ENCODE measurements around the gene ECD. TPM values are rescaled to one million over a fixed set of nuclear protein-coding genes. Genes with fewer than 3 reads are reported as not detected.

The ECD gene
- total RNA-seq, 1 donor from 2014 or later: 35.6 TPM

DNA sequence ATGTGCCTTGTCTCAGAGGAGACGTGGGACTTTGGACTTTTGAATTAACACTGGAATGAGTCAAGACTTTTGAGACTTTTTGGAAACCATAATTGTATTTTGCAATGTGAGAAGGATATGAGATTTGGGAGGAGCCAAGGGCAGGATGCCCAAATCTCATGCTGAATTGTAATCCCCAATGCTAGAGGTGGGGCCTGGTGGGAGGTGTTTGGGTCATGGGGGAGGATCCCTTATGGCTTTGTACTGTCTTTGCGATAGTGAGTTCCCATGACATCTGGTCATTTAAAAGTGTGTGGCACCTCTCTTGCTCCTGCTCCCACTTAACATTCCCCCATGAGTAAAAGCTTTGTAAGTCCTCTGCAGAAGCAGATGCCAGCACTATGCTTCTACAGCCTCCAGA is 40.1 kb upstream of the ECD start:
- no peak overlapping the region for H3K4me3 Mint-ChIP-seq (ENCODE audit: unreplicated experiment)
- no peak overlapping the region for H3K27ac Mint-ChIP-seq (ENCODE audit: unreplicated experiment)
- peaks cover 10% of the 10 kb centered on the region for H3K9me3 Mint-ChIP-seq (ENCODE audit: unreplicated experiment)
- FAIRE-seq (no peak), DNase-seq (ENCODE audit: low read depth) (no peak)
- H3K79me2 ChIP-seq (ENCODE audit: insufficient read depth, low read length): no peaks in the 10 kb centered on the region
- peaks cover 10% of the 10 kb centered on the region for H3K36me3 Mint-ChIP-seq (ENCODE audit: low read depth, unreplicated experiment)
- H3K4me3 ChIP-seq (ENCODE audit: insufficient read depth, low read depth, low read length): no peak overlapping the region
- H3K27me3 ChIP-seq (ENCODE audit: insufficient read depth, low read length): no peaks in the 10 kb centered on the region
- H3K9ac ChIP-seq (ENCODE audit: low read length): no peak overlapping the region
- no peak overlapping the region for H3K4me2 ChIP-seq (ENCODE audit: low read length)
- H3K27ac ChIP-seq (ENCODE audit: low read depth, low read length): no peak overlapping the region
- no peaks in the 10 kb centered on the region for H3K4me1 ChIP-seq (ENCODE audit: insufficient read depth, low read length)
- H4K20me1 ChIP-seq (ENCODE audit: insufficient read depth, low read length): no peaks in the 10 kb centered on the region
- no peak overlapping the region for H2AFZ ChIP-seq (ENCODE audit: low read depth, low read length)
- H3K36me3 ChIP-seq (ENCODE audit: insufficient read depth, low read length): no peaks in the 10 kb centered on the region
- peaks cover 2% of the 10 kb centered on the region for H3K9me3 ChIP-seq (ENCODE audit: insufficient read depth, low read depth, low read length)
- no peaks in the 10 kb centered on the region for H3K27me3 Mint-ChIP-seq (ENCODE audit: low read depth, unreplicated experiment)
- no peak for TF ChIP-seq EZH2 (IDR thresholded peaks at IDR 0.05; ENCODE audit: insufficient read depth, low read length)
- TF ChIP-seq, protein P1, sequence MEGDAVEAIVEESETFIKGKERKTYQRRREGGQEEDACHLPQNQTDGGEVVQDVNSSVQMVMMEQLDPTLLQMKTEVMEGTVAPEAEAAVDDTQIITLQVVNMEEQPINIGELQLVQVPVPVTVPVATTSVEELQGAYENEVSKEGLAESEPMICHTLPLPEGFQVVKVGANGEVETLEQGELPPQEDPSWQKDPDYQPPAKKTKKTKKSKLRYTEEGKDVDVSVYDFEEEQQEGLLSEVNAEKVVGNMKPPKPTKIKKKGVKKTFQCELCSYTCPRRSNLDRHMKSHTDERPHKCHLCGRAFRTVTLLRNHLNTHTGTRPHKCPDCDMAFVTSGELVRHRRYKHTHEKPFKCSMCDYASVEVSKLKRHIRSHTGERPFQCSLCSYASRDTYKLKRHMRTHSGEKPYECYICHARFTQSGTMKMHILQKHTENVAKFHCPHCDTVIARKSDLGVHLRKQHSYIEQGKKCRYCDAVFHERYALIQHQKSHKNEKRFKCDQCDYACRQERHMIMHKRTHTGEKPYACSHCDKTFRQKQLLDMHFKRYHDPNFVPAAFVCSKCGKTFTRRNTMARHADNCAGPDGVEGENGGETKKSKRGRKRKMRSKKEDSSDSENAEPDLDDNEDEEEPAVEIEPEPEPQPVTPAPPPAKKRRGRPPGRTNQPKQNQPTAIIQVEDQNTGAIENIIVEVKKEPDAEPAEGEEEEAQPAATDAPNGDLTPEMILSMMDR (IDR thresholded peaks at IDR 0.05; ENCODE audit: insufficient read depth, low read depth, low read length): no peak
- peaks cover 3% of the 10 kb centered on the region for H3K4me1 Mint-ChIP-seq (ENCODE audit: low read depth, unreplicated experiment)

DNA sequence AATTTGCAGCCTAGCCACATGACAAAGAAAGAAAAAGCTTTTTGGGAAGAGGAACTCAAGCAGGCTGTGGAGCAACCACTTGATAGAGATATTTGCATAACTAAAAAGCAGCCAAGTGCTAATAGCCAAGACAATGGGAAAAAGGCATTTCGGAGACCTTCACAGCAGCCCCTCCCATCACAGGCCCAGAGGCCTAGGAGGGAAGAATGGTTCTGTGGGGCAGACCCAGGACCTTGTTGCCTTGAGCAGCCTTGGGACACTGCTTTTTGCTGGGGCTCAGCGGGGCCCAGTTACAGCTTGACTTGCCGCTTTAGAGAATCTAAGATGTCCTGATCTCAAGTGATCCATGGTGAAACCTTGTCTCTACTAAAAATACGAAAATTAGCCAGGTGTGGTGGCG is 38.6 kb upstream of the ECD start:
- Mint-ChIP-seq H3K27me3 (ENCODE audit: low read depth, unreplicated experiment) (no peaks in the 10 kb centered on the region), H3K36me3 (ENCODE audit: low read depth, unreplicated experiment) (peaks cover 10% of the 10 kb centered on the region), H3K27ac (ENCODE audit: unreplicated experiment) (no peak overlapping the region), H3K9me3 (ENCODE audit: unreplicated experiment) (peaks cover 10% of the 10 kb centered on the region), H3K4me3 (ENCODE audit: unreplicated experiment) (no peak overlapping the region), H3K4me1 (ENCODE audit: low read depth, unreplicated experiment) (no peaks in the 10 kb centered on the region)
- H3K9me3 ChIP-seq (ENCODE audit: insufficient read depth, low read depth, low read length): peaks cover 2% of the 10 kb centered on the region
- DNase-seq (ENCODE audit: low read depth) (no peak), FAIRE-seq (no peak)
- no peak overlapping the region for H3K27ac ChIP-seq (ENCODE audit: low read depth, low read length)
- H3K4me2 ChIP-seq (ENCODE audit: low read length): no peak overlapping the region
- no peaks in the 10 kb centered on the region for H3K27me3 ChIP-seq (ENCODE audit: insufficient read depth, low read length)
- no peaks in the 10 kb centered on the region for H3K4me1 ChIP-seq (ENCODE audit: insufficient read depth, low read length)
- TF ChIP-seq, protein P1 (IDR thresholded peaks at IDR 0.05; ENCODE audit: insufficient read depth, low read depth, low read length): no peak
- TF ChIP-seq EZH2 (IDR thresholded peaks at IDR 0.05; ENCODE audit: insufficient read depth, low read length): no peak
- no peaks in the 10 kb centered on the region for H4K20me1 ChIP-seq (ENCODE audit: insufficient read depth, low read length)
- H3K36me3 ChIP-seq (ENCODE audit: insufficient read depth, low read length): no peaks in the 10 kb centered on the region
- H3K4me3 ChIP-seq (ENCODE audit: insufficient read depth, low read depth, low read length): no peak overlapping the region
- H3K79me2 ChIP-seq (ENCODE audit: insufficient read depth, low read length): no peaks in the 10 kb centered on the region
- no peak overlapping the region for H3K9ac ChIP-seq (ENCODE audit: low read length)
- no peak overlapping the region for H2AFZ ChIP-seq (ENCODE audit: low read depth, low read length)

DNA sequence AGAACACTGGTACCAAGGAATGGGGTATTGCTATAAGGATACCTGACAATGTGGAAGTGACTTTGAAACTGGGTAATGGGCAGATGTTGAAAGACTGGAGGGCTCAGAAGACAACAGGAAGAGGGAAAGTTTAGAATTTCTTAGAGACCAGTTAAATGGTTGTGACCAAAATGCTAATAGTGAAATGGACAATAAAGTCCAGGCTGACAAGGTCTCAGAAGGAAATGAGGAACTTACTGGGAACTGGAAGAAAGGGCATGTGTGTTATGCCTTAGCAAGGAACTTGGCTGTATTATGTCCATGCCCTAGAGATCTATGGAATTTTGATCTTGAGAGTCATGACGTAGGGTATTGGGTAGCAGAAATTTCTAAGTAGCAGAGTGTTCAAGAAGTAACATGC is 38.1 kb upstream of the ECD start:
- Histone ChIP-seq H3K27me3 (ENCODE audit: insufficient read depth, low read length) (no peaks in the 10 kb centered on the region), H3K4me2 (ENCODE audit: low read length) (no peak overlapping the region), H3K36me3 (ENCODE audit: insufficient read depth, low read length) (no peaks in the 10 kb centered on the region), H3K27ac (ENCODE audit: low read depth, low read length) (no peak overlapping the region), H3K4me1 (ENCODE audit: insufficient read depth, low read length) (no peaks in the 10 kb centered on the region), H3K4me3 (ENCODE audit: insufficient read depth, low read depth, low read length) (no peak overlapping the region), H3K9me3 (ENCODE audit: insufficient read depth, low read depth, low read length) (peaks cover 2% of the 10 kb centered on the region), H4K20me1 (ENCODE audit: insufficient read depth, low read length) (no peaks in the 10 kb centered on the region), H3K79me2 (ENCODE audit: insufficient read depth, low read length) (no peaks in the 10 kb centered on the region), H2AFZ (ENCODE audit: low read depth, low read length) (no peak overlapping the region), H3K9ac (ENCODE audit: low read length) (no peak overlapping the region)
- peaks cover 12% of the 10 kb centered on the region for H3K36me3 Mint-ChIP-seq (ENCODE audit: low read depth, unreplicated experiment)
- peaks cover 10% of the 10 kb centered on the region for H3K9me3 Mint-ChIP-seq (ENCODE audit: unreplicated experiment)
- DNase-seq (ENCODE audit: low read depth): no peak
- H3K27me3 Mint-ChIP-seq (ENCODE audit: low read depth, unreplicated experiment): no peaks in the 10 kb centered on the region
- no peak for FAIRE-seq
- H3K27ac Mint-ChIP-seq (ENCODE audit: unreplicated experiment): no peak overlapping the region
- H3K4me1 Mint-ChIP-seq (ENCODE audit: low read depth, unreplicated experiment): no peaks in the 10 kb centered on the region
- TF ChIP-seq, protein P1 (IDR thresholded peaks at IDR 0.05; ENCODE audit: insufficient read depth, low read depth, low read length): no peak
- no peak for TF ChIP-seq EZH2 (IDR thresholded peaks at IDR 0.05; ENCODE audit: insufficient read depth, low read length)
- H3K4me3 Mint-ChIP-seq (ENCODE audit: unreplicated experiment): no peak overlapping the region

All from astrocyte (in vitro differentiated cells and primary cell).